Measurements from ENCODE around the gene SGK2.

SGK2 gene

DNA sequence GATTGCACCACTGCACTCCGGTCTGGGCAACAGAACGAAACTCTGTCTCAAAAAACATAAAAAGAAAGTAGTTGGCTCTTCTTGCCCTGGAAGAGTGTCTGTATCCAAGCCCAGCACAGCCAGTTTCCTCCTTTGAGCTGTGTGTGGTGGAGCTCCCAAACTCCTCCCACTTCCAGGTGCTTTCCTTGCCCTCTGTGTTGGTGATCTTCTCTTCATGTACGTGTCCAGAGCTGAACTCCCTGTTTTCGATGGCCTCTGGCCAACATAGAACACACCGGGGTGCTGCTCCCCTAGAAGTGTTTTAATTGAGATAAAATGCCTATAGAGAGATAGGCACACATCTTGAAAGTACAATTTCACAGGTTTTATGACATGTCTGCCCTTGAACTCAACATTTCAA is 16.7 kb upstream of the SGK2 start:
- ATAC-seq (no peak), DNase-seq (no peak)
- Mint-ChIP-seq H3K4me1 (no peaks in the 10 kb centered on the region), H3K27ac (no peak overlapping the region), H3K36me3 (ENCODE audit: low read depth) (no peaks in the 10 kb centered on the region), H3K4me3 (no peak overlapping the region), H3K9me3 (no peaks in the 10 kb centered on the region), H3K27me3 (no peaks in the 10 kb centered on the region)

DNA sequence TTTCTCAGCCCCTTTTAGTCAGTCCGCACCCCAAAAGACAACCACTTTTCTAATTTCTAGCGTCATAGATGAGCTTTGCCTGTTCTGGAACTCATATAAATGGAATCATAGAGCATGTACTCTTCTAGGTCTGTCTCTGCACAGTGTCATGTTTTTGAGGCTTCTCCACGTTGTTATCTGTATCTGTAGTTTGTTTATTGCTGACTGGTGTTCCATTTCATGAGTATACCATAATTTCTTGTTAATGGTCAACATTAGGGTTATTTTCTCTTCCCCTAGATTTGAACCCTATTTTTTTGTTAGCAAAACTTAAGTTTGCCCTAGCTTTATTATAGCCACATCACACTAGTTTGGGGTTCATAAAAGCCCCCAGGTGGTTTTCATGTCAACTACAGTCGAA is 16.2 kb upstream of the SGK2 start:
- DNase-seq (no peak), ATAC-seq (no peak)
- H3K4me1 Mint-ChIP-seq, result no peaks in the 10 kb centered on the region
- no peaks in the 10 kb centered on the region for H3K9me3 Mint-ChIP-seq
- H3K27me3 Mint-ChIP-seq, result no peaks in the 10 kb centered on the region
- no peak overlapping the region for H3K27ac Mint-ChIP-seq
- H3K4me3 Mint-ChIP-seq, result no peak overlapping the region
- H3K36me3 Mint-ChIP-seq (ENCODE audit: low read depth), result peaks cover 4% of the 10 kb centered on the region

DNA sequence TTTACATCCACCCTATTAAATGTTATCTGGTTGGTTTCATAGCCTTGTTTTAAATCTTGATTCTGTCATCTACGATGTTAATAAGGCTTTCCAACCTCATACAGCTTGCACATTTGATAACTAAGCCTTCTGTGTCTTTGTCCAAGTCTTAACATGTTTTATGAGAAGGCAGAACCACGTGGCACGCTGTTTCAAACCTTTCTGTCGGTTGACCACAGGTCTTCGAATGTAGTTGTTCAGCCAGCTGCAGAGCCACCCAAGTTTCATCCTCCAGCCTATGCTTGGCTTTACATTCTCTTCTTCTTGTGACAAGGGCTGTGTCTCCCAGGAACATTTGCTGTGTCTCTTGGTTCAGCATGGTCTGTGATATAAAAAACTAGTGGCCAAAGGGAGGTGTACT is 15.7 kb upstream of the SGK2 start:
- Mint-ChIP-seq H3K9me3 (no peaks in the 10 kb centered on the region), H3K27ac (no peak overlapping the region), H3K36me3 (ENCODE audit: low read depth) (peaks cover 4% of the 10 kb centered on the region), H3K4me3 (no peak overlapping the region), H3K27me3 (no peaks in the 10 kb centered on the region), H3K4me1 (no peaks in the 10 kb centered on the region)
- DNase-seq, result no peak
- no peak for ATAC-seq

DNA sequence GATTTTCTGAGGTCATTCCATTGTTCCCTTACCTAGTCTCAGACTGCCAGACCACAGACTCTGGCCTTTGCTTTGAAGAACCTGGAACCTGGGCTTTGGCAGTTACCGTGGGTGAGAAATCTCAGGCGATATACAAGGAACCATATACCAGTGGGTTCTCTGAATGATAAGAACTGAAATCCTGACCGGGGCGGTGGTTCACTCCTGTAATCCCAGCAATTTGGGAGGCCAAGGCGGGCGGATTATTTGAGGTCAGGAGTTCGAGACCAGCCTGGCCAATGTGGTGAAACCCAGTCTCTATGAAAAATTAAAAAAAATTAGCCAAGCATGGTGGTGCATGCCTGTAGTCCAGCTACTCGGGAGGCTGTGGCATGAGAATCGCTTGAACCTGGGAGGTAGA is 14.3 kb upstream of the SGK2 start:
- ATAC-seq (no peak), DNase-seq (no peak)
- no peaks in the 10 kb centered on the region for H3K4me1 Mint-ChIP-seq
- no peaks in the 10 kb centered on the region for H3K27me3 Mint-ChIP-seq
- no peaks in the 10 kb centered on the region for H3K9me3 Mint-ChIP-seq
- H3K4me3 Mint-ChIP-seq, result no peak overlapping the region
- H3K27ac Mint-ChIP-seq, result no peak overlapping the region
- H3K36me3 Mint-ChIP-seq (ENCODE audit: low read depth), result peaks cover 4% of the 10 kb centered on the region

DNA sequence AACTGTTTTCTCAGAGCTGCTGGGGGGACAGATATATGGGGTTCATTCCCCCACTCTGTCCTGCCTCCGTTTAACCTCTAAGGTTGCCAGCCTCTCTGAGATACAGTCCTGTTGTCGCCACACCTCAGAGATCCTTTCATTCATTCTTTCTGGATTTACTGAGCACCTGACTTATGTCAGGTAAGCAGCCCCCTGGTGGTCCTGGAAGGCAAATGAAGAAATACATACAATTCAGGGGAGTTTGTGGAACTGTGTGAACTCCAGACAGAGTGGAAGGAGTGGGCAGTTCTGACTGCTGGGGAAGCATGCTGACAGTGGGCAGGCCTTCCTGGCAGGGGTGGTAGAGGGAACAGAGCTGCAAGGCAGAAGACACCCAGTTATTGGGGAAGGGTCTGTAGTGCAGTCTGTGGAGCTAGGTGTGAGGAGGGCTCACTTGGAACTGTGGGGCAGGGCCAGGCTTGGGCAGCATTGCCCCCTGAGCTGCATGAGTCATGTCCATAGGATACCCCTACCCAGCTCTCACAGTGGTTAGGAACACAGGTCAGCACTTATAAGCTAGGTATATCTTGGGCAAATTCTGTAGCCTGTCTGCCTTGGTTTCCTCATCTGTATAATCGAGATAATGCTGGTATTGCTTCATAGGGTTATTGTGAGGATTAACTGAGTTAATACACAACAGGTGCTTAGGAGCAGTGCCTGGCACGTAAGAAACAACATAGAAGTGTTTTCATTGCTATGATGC is 12.8 kb upstream of the SGK2 start:
- Mint-ChIP-seq H3K36me3 (ENCODE audit: low read depth) (peaks cover 4% of the 10 kb centered on the region), H3K27me3 (no peaks in the 10 kb centered on the region), H3K9me3 (no peaks in the 10 kb centered on the region), H3K27ac (no peak overlapping the region), H3K4me1 (no peaks in the 10 kb centered on the region), H3K4me3 (no peak overlapping the region)
- no peak for DNase-seq
- ATAC-seq, result no peak

DNA sequence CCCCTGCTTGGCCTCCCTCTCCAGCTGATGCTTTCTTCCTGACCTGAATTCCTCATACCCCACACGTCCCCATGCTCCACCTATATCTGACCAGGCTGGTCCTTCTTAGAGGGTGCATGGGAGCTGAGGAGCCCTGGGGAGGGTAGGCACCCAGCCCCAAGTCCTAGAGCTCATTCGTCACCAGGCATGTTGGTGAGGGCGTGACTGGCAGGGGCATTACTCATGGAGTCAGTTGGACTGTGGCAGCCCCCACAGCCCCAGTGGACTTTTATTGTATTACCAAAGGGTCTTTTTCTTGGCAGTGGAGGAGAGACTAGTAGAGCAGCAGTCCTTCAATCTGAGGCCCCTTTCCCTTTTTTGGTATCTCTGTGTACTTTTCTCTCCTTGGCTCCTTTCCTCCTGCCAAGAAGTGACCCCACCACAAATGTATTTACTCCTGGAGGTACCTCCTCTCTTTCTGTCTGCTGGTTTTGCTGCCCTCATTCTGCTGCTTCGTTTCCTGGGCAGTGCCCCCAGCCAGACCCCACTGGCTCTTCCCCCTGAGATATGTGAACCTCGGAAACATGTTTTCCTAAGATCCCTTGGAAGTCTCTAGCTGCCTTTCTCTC is 10.4 kb upstream of the SGK2 start:
- no peak for DNase-seq
- no peaks in the 10 kb centered on the region for H3K27me3 Mint-ChIP-seq
- no peaks in the 10 kb centered on the region for H3K4me1 Mint-ChIP-seq
- H3K4me3 Mint-ChIP-seq, result no peak overlapping the region
- no peak for ATAC-seq
- H3K27ac Mint-ChIP-seq, result no peak overlapping the region
- H3K36me3 Mint-ChIP-seq (ENCODE audit: low read depth), result peaks cover 4% of the 10 kb centered on the region
- no peaks in the 10 kb centered on the region for H3K9me3 Mint-ChIP-seq

DNA sequence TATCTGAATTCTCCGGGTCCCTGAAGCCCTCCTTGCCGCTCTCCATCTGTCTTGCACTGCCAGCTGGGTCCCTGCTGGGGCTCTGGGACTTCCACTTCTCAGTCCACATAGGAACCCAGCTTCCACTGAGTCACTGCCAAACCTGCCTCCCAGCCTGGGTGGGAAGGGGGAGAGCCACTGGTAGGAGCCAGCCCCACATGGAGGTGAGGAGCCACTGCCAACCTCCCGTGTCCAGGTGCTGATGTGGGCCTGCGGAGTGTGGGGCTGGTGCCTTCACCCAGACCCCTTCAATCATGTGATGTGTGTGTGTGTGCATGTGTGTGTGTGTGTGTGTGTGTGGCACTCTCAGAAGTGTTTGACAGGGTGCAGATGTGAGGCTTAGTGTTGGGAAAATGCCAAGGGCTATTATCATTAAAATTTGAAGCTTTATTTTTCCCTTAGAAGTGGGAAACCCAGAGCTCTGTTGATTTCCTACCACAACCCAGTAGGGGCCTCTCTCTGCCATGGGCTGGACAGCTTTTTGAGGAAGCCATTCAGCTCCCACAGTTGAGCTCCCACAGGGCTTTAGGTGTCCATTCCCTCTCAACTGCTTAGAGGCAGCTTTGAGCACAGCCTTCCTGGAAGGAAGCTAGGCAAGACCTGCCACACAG is 9.3 kb upstream of the SGK2 start:
- no peak overlapping the region for H3K4me3 Mint-ChIP-seq
- no peak overlapping the region for H3K27ac Mint-ChIP-seq
- no peak for ATAC-seq
- no peaks in the 10 kb centered on the region for H3K27me3 Mint-ChIP-seq
- peaks cover 4% of the 10 kb centered on the region for H3K36me3 Mint-ChIP-seq (ENCODE audit: low read depth)
- no peaks in the 10 kb centered on the region for H3K9me3 Mint-ChIP-seq
- H3K4me1 Mint-ChIP-seq, result no peaks in the 10 kb centered on the region
- DNase-seq, result no peak

DNA sequence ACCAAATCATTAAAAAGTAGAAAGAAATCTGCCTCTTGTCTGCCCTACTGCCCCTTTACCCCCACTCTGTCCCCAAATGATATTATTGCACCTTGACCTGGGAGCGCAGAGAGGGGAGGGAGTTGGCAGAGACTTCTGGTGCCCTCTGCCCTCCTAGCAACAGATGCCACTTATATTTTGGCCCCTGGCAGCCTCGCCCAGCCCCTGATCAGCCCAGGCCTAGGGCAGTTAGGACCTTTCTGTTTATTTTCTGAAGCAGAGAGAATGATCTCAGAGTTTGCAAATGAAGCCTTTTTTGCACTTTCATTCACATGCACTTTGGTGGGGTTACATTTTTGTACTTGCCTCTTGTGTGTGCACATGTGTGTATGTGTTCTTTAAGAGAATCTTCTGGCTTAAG is 8.4 kb upstream of the SGK2 start:
- ATAC-seq (no peak), DNase-seq (no peak)
- no peak overlapping the region for H3K27ac Mint-ChIP-seq
- H3K4me3 Mint-ChIP-seq, result no peak overlapping the region
- H3K9me3 Mint-ChIP-seq, result no peaks in the 10 kb centered on the region
- H3K4me1 Mint-ChIP-seq, result no peaks in the 10 kb centered on the region
- no peaks in the 10 kb centered on the region for H3K27me3 Mint-ChIP-seq
- H3K36me3 Mint-ChIP-seq (ENCODE audit: low read depth), result peaks cover 4% of the 10 kb centered on the region

DNA sequence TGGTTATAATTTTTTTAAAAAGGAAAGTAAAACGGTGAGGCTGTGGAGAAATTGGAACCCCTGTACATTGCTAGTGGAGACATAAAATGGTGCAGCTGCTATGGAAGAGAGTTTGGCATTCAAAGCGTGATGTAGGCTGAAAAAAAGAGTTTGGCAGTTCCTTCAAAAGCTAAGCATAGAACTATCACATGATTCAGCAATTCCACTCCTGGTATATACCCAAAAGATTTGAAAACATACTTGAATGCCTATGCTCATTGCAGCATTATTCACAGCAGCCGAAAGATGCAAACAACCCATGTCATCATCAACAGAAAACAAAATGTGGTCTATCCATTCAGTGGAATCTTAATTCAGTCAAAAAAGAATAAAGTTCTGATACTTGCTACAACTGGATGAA is 4.5 kb upstream of the SGK2 start:
- Mint-ChIP-seq H3K9me3 (no peaks in the 10 kb centered on the region), H3K36me3 (ENCODE audit: low read depth) (no peaks in the 10 kb centered on the region), H3K4me3 (no peak overlapping the region), H3K27me3 (peaks cover 2% of the 10 kb centered on the region), H3K4me1 (no peaks in the 10 kb centered on the region), H3K27ac (no peak overlapping the region)
- ATAC-seq (no peak), DNase-seq (no peak)

DNA sequence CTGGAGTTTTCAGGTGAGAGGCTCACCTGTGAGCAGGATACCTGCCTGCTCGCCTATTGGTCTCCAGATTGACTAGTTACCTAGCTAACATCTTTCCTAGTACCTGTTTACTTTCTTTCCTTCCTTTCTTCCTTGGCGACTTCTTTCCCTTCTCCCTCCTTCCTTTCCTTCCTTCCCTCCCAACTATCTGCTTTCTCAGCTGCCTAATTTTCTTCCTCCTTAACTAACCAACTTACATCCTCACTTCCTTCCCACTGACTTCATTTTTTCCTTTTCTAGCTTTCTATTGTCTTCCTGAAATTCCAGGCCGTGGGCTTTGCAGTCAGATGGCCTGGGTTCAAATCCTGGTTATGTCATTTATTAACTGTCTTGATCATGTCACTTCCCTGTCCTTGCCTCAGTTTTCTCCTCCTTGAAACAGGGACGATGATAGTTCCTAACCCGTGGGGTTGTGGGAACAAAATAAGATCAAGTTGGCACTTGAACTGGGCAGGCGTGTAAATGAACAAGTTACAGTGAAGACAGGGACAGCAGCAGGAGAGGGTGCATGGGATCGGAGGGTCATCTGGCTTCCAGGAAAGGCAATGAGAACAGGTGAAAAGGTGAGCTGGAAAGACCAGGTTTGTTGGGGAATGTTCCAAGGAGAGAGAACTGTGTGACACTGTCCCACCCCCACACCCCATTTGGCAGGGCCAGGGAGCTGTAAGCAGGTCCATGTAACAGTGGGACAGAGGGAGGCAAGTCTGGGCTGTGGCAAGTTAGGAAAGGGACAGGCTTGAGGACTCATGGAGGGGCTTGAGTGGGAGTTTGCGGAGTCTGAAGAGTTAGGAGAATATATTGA is 540 bp downstream of the SGK2 start:
- no peaks in the 10 kb centered on the region for H3K9me3 Mint-ChIP-seq
- no peaks in the 10 kb centered on the region for H3K36me3 Mint-ChIP-seq (ENCODE audit: low read depth)
- H3K27ac Mint-ChIP-seq, result no peak overlapping the region
- ATAC-seq (no peak), DNase-seq (no peak)
- no peaks in the 10 kb centered on the region for H3K4me1 Mint-ChIP-seq
- peaks cover 2% of the 10 kb centered on the region for H3K27me3 Mint-ChIP-seq
- H3K4me3 Mint-ChIP-seq, result no peak overlapping the region

DNA sequence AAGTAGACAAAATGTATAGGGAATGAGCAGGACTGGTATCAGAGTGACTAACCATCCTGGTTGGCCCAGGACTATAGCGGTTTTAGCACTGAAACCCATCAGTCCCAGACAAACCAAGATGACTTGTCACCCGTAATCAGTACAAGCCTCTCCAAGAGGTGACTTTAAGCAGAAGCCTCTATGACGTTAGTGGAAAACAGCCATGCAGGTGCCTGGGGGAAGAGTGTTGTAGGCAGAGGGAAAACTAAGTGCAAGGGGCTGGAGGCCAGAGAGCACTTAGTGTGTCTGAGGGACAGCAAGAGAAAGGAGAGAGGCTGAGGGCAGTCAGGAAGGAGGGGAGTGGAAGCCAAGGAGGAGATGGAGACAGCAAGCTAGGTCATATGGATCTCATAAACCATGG is 2.1 kb downstream of the SGK2 start:
- ATAC-seq, result no peak
- Mint-ChIP-seq H3K9me3 (no peaks in the 10 kb centered on the region), H3K36me3 (ENCODE audit: low read depth) (no peaks in the 10 kb centered on the region)

DNA sequence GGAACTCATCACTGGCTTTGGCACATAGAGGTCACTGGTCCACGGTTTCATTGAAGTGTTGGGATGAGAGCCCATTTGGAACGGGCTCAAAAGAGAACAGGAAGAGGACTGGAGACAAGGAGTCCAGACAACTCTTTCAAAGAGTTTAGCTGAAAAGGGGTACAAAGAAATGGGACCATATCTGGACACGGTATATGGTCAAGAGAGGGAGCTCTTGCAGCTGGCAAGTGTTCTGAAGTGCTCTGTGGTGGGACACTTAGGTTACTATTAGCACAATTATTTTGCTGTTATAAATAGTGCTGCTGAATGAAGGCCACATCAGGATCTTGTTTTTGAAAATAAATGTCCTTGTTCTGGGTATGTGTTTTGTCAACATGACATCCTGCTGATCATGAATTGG is 4.6 kb downstream of the SGK2 start:
- Mint-ChIP-seq H3K27ac (no peak overlapping the region), H3K4me1 (no peaks in the 10 kb centered on the region), H3K4me3 (no peak overlapping the region), H3K36me3 (ENCODE audit: low read depth) (no peaks in the 10 kb centered on the region), H3K9me3 (no peaks in the 10 kb centered on the region), H3K27me3 (peaks cover 2% of the 10 kb centered on the region)
- no peak for DNase-seq
- ATAC-seq, result no peak

More for the DNA sequence above, 2.1 kb downstream of the SGK2 start:
- no peak for DNase-seq
- Mint-ChIP-seq H3K4me3 (no peak overlapping the region), H3K4me1 (no peaks in the 10 kb centered on the region), H3K27ac (no peak overlapping the region), H3K27me3 (peaks cover 2% of the 10 kb centered on the region)

DNA sequence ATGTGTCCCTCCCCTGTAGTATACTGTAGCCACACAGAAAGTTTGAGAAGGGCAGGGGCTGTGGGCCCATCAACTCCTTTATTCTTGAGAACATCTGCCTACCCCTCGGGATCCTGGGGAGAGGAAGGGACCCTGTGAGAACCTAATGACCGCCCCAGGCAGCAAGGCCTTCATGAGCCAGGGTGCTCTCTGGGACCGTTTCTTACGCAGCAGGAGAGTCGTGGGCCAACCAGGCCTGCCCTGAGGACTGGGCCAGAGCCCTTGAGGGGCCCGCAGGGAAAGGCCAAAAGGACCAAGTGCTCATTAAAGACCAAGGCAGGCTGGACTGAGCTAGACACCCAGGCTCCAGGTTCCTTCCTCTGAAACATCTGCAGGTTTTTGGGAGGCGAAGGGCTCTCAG is 5.2 kb downstream of the SGK2 start:
- ATAC-seq, result no peak
- no peak overlapping the region for H3K4me3 Mint-ChIP-seq
- H3K4me1 Mint-ChIP-seq, result no peaks in the 10 kb centered on the region
- no peak for DNase-seq
- H3K27ac Mint-ChIP-seq, result no peak overlapping the region
- peaks cover 2% of the 10 kb centered on the region for H3K27me3 Mint-ChIP-seq
- no peaks in the 10 kb centered on the region for H3K36me3 Mint-ChIP-seq (ENCODE audit: low read depth)
- no peaks in the 10 kb centered on the region for H3K9me3 Mint-ChIP-seq

DNA sequence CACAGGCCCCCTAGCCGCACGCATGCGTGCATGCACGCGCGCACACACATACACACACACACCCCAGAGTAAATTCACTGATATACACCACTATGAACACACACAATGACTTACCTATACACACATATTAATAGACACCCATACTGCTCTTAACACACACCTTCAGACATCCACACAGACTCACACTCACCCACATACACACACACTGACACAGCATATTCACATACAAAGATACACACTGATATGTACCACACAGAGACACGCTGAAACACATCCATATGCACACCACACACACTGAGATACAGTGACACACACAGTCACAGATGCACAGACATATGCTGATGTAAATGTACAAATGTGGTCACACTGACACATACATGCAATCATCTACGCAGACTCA is 5.6 kb downstream of the SGK2 start:
- Mint-ChIP-seq H3K27ac (no peak overlapping the region), H3K27me3 (no peaks in the 10 kb centered on the region), H3K4me3 (no peak overlapping the region), H3K9me3 (no peaks in the 10 kb centered on the region), H3K4me1 (no peaks in the 10 kb centered on the region), H3K36me3 (ENCODE audit: low read depth) (no peaks in the 10 kb centered on the region)
- ATAC-seq, result no peak
- DNase-seq, result no peak
